HG03095 (cell line): ENCODE measurements around the gene TEKT2.

Source experiments
- ATAC-seq: cut with Tn5 transposase; IDR thresholded peaks from one replicate; pipeline ENCODE4 v1.9.1; 2021; ENCODE audit warnings: moderate library complexity; ENCODE audit not compliant: unreplicated experiment

Gene TEKT2

GRCh38 chr1:36083635-36084496 is at the start of gene TEKT2:
Gene TEKT2, plus strand, starts transcription at chr1:36084094. Its CDS starts 828 bp downstream, at chr1:36084922.
- no peak for ATAC-seq

GRCh38 chr1:36034692-36035091 is 49.2 kb upstream of the TEKT2 start:
- ATAC-seq: no peak

- no peak for ATAC-seq
Observed at GRCh38 chr1:36035154-36035553, 48.7 kb upstream of the TEKT2 start.

GRCh38 chr1:36040238-36040637 is 43.7 kb upstream of the TEKT2 start:
- no peak for ATAC-seq

GRCh38 chr1:36051821-36052220 is 32.1 kb upstream of the TEKT2 start:
- no peak for ATAC-seq

- no peak for ATAC-seq
Observed at GRCh38 chr1:36053978-36054377, 29.9 kb upstream of the TEKT2 start.

GRCh38 chr1:36055706-36056105 is 28.2 kb upstream of the TEKT2 start:
- ATAC-seq: no peak

GRCh38 chr1:36062315-36062714 is 21.6 kb upstream of the TEKT2 start:
- ATAC-seq: no peak

- ATAC-seq: no peak
Observed at GRCh38 chr1:36067871-36068270, 16.0 kb upstream of the TEKT2 start.

GRCh38 chr1:36068866-36069265 is 15.0 kb upstream of the TEKT2 start:
- no peak for ATAC-seq

GRCh38 chr1:36070349-36070748 is 13.5 kb upstream of the TEKT2 start:
- ATAC-seq: no peak

GRCh38 chr1:36076979-36077573 is 6.8 kb upstream of the TEKT2 start:
- no peak for ATAC-seq

GRCh38 chr1:36080236-36080635 is 3.7 kb upstream of the TEKT2 start:
- no peak for ATAC-seq

GRCh38 chr1:36080801-36081200 is 3.1 kb upstream of the TEKT2 start:
- no peak for ATAC-seq

- no peak for ATAC-seq
Observed at GRCh38 chr1:36081926-36082485, 1.9 kb upstream of the TEKT2 start.

GRCh38 chr1:36083219-36083618 is 675 bp upstream of the TEKT2 start:
- ATAC-seq: no peak

GRCh38 chr1:36084497-36085115 is 712 bp downstream of the TEKT2 start:
- ATAC-seq: no peak

- ATAC-seq: no peak
Observed at GRCh38 chr1:36085126-36085525, 1.2 kb downstream of the TEKT2 start.

GRCh38 chr1:36085686-36086526 is 2.0 kb downstream of the TEKT2 start:
- ATAC-seq: no peak

- no peak for ATAC-seq
Observed at GRCh38 chr1:36086529-36087232, 2.8 kb downstream of the TEKT2 start.
